ENCODE results near the gene CCDC92B.

Gene CCDC92B

DNA sequence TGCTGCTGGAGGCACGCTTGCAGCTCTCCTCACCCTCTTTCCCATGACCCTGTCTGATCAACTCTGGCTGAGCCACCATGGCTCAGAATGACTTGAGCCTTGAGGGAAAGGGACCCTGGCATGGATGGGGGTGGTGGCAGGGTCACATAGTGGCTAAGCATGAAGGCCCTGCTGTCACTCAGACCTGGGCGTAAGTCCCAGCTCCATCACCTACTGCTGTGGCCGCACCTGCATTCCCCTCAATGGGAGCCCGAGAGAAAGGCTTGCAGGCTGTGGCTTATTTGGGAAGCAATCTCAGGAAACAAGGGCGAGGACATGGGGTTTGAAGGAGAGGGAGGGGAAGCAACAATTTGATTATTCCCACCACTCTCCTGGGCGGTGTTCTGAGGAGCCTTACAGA, 29.0 kb upstream of the CCDC92B start:
- DNase-seq (ENCODE audit: low read depth): no peak

- DNase-seq (ENCODE audit: low read depth): no peak
These were observed 27.9 kb upstream of the CCDC92B start for GRCh38 chr17:2777242-2777867.

DNA sequence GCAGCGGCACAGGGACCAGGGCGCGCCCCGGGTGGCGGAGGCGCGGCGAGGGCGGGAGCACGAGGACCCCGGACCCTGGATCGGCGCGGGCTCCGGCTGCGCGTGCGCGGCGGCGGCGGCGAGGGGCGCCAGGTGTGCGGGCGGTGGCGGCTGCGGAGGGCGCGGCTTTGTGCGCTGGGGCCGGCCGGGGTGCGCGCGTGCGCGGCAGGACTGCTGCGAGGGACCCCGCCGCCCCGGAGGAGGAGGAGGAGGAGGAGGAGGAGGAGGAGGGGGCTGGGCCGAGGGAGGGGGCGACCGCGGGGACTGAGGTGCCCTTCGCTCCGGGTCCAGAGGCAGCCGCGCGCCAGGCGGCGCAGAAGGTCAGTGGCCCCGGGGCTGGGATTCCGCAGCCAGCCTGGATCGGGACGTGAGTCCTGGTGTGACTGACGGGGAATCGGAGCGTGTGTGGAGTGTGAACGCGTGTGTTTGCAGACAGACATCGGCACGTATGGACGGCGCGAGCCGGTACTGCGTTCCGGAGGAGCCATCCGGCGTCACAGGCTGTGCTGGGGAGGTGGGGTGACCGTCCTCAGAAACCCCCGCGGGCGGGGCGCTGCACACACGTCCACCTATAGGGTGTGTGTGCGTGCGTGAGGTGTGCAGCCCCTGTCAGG, 27.3 kb upstream of the CCDC92B start:
- DNase-seq (ENCODE audit: low read depth): no peak

DNA sequence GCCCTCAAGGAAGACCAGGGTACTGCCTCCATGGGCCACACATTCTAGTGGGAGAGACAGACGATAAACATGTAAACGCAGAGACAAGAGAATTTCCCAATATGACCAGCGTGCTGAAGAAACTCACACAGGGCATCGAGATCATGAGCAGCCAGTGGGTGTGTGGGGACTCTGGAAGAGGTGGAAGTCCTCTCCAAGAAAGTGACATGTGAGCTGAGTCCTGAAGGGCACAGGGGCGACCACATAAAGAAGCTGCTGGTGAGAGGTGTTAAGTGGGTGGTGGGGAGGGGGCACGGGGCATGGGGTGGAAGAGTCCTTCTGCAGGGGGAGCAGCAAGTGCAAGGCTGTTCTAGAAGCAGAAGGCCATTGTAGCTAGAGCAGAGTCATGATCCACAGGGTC, 25.8 kb upstream of the CCDC92B start:
- no peak for DNase-seq (ENCODE audit: low read depth)

DNA sequence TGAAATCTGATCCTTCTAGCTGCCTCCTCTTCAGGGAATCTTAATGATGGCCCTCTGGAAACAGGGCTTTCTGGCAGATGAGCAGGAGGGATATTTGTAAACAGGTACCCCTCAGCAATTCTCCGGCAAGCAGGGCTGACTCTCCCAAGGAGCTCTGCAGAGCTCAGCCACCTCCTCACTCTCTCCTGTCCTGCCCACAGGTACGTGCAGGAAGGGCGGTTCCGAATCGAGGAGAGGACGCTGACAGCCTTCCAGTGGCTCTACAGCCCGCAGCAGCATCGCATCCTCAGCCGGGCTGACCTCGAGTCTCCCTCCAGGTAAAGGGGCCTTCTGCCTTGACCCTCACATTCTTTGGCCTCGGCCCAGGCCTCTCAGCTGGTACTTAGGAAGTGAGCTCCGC, 20.7 kb upstream of the CCDC92B start:
- no peak for DNase-seq (ENCODE audit: low read depth)

- no peak for DNase-seq (ENCODE audit: low read depth)
These were observed 9.4 kb upstream of the CCDC92B start for GRCh38 chr17:2758870-2759269.

DNA sequence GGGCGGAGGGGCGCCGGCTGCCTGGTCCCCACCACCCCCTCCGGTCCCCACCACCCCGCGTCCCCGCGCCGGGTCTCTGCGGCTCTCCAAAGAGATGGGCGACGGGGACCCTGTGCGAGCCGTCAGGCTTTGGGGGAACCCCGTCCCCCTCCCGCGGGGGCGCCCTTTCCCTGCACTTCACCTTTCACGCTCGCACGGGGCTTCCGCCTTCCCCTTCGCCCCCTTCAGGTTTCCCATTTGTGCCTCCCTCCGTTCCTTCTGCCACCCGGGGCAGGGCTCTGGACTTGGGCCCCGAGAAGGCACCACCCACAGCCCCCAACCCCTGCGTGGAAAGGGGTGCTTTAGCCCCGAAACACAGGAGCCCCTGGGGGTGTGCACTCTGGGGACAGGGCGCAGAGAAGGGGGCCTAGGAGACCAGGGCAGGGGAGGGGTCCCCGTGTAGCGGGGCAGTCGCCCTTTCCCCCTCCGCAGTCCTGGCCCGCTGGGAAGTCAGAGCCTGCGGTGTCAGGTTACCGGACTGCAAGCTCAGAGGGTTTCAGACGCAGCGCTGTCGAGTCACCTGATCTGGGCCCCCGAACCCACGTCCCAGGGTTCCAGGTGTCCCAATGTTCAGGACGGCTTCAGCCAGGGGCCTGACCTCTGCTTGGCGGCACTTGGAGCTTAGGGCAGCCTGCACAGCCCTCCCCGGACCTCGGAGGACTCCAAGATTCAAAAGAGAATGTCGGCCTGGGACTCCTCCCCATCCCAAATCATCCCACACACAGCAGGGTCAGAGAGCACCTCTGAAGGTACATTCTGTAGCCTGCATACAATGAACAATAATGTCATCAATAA, 6.7 kb upstream of the CCDC92B start:
- DNase-seq (ENCODE audit: low read depth): no peak

GRCh38 chr17:2751491-2751890, 2.0 kb upstream of the CCDC92B start:
- no peak for DNase-seq (ENCODE audit: low read depth)

GRCh38 chr17:2750721-2751120, 1.3 kb upstream of the CCDC92B start:
- DNase-seq (ENCODE audit: low read depth): no peak

DNA sequence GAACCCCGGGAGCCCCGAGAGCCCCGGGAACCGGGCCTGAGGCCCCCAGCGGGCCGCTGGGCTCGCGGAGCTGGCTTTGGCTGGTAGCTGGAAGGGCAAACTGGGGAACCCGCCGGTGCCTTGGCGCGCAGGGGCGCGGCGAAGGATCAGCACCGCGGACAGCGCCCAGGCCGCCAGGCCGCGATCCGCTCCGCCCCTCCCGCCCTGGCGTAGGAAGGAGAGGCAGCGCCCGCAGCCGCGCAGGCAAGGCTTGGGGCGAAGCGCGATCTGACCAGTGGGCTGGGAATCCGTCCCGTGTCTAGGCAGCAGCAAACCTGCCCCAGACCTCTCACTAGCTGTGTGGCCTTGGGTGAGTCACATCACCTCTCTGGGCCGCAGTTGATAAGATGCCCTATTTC, 331 bp upstream of the CCDC92B start:
- peak; percentile 22 for DNase-seq (ENCODE audit: low read depth)

DNA sequence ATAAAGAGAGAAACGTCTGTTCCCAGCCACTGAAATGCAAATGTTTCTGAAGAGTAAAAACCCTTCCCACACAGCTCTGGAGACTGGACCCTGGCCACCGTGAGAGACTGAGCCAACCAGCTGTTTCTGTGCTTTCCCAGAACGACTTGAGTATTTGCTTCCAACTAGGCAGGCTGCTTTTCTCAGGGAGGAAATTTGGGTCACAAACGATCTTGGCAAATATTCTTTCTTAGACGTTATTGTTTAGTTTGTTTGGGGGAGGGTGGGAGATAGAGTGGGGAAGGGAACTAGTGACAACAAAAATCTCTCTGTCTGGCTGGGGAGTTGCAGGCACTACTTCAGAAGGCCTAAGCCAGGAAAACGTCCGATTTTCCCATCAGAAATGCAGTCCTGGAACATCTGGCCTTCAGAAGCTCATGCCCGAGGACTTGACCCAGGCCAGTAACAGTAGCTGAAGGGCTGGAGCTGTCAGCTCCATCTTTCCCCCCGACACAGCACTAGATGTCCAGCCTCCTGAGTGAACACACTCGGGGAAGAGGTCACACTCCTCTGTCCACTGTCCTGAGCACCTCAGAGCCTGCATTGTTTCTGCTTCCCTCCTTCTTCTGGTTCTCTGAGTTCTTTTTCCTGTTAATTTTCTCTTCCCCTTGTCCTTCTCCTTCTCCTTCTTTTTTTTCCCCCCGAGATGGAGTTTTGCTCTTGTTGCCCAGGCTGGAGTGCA, 4.0 kb downstream of the CCDC92B start:
- no peak for DNase-seq (ENCODE audit: low read depth)

DNA sequence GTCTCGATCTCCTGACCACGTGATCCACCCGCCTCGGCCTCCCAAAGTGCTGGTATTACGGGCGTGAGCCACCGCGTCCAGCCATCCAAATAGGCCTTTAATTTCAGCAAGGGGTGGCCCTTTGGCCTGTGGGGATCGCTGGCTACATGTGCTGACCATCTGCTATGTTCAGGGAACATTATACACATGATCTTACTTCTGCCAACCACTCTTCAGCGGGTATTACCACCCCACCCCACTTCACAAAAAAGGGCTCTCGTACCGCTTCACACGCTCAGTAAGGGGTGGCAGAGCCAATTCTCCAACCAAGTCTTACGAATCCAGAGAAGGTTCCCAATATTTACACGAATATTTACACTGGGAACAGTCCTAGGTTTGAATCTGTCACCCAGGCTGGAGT, 11.8 kb downstream of the CCDC92B start:
- no peak for DNase-seq (ENCODE audit: low read depth)

- DNase-seq (ENCODE audit: low read depth): no peak
These were observed 12.5 kb downstream of the CCDC92B start for GRCh38 chr17:2736956-2737355.

GRCh38 chr17:2735896-2736295, 13.6 kb downstream of the CCDC92B start:
- no peak for DNase-seq (ENCODE audit: low read depth)

GRCh38 chr17:2734939-2735338, 14.5 kb downstream of the CCDC92B start:
- no peak for DNase-seq (ENCODE audit: low read depth)

DNA sequence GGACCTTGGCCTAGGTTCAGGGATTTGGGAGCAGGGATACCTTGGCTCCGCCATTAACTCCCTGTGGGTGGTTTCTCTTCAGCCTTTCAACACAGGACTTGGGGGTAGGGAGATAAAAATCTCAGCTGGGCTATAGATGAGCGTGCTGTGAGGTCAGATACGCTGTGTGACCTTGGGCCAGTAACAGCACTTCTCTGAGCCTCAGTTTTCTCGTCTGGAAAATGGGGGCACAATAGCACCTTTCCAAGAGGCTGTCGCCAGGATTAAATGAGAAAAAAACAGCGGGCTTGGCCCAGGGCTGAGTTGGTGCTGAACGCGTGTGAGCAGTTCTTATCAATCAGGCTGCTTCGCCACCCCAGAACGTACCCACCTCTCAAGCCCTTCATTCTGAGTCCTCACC, 17.6 kb downstream of the CCDC92B start:
- no peak for DNase-seq (ENCODE audit: low read depth)

DNA sequence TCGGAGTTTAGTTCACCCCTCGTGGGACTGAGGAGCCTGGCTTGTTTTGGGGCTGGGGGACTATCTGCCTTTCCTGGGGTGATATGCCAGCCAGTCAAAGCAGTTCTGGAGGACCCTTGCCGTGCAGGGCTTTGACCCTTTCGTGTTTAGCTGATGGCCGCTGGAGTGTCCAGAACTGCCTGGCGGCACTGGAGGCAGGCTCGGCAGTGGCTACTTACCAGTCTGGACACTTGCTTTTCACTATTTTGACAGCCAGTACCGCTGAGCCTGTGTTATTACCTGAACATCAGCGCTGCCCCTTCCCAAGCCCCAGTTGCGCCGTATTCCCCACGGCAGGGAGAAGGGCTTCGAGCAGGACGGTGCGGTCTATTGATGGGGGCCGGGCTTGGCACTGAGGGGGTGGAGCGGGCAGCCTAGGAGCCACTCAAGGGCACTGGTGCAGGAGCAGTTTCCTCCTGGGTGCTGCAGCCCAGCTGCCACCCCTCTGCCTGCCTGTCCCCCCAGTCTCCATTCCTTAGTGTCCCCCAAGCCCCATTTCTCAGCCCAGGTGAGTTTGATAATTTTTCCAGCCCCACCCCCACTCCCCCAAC, 18.6 kb downstream of the CCDC92B start:
- no peak for DNase-seq (ENCODE audit: low read depth)

- no peak for DNase-seq (ENCODE audit: low read depth)
These were observed 24.7 kb downstream of the CCDC92B start for GRCh38 chr17:2724784-2725164.

- no peak for DNase-seq (ENCODE audit: low read depth)
These were observed 25.3 kb downstream of the CCDC92B start for GRCh38 chr17:2723997-2724783.

DNA sequence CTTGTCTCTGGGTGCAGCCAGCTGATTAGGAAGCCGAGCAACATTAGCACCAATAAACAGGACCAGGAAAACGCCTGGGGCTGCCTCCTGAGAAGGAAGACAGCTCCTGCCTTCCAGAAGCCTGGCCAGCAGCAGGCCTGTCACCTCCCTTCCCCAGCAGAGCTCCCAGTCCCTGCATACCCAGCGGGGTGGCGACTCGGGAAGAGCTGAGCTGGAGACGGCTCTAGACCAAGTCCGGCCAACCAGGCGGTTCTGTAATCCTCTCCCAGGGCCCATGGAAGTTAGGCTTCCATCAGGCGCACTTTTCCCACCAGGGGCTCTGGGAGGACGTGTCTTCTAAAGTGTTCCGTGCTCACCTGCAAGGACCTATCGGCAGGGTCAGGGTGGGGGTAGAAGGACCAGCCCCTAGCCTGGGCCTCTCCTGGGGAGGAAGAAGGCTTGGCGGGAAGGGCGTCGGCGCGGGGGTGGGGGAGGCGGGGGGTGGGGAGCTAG, 25.9 kb downstream of the CCDC92B start:
- no peak for DNase-seq (ENCODE audit: low read depth)

DNA sequence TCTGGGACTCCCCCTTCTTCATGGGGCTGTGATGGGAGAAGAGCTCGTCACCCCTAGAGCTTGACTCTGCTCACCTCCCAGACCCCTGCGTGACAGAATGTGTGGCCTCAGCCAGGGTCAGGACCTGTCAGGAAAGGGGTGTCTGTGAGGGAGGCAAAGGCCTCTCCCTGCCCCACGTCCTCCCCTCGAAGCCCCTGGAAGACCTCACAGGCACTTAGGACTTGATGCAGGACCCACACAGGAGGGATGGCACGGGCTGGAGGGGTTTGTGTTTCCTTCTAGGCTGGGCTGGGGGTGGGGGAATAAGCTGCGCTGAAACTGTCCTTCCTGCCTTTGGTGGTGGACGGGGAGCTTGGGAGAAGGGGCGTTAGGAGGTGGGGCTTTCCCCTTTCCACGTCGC, 26.8 kb downstream of the CCDC92B start:
- DNase-seq (ENCODE audit: low read depth): no peak

Measured in CMK (cell line).